BLaER1 (cell line): Measurements from ENCODE around the gene BRD3.
"Not testable (repeated sequence)": the region's sequence is repeated elsewhere in the genome, so short reads cannot be mapped to it uniquely, and the experiment has no call there.

ENCODE experiments used
- H3K27ac ChIP-seq: shearing (Covaris generic); formaldehyde crosslinking; 2 replicates; pipeline ENCODE4 v1.8.1; 2022
- H3K27me3 ChIP-seq: shearing (Covaris generic); formaldehyde crosslinking; 2 replicates; pipeline ENCODE4 v1.8.1; 2022
- H3K36me3 ChIP-seq: shearing (Covaris generic); formaldehyde crosslinking; 2 replicates; pipeline ENCODE4 v1.8.1; 2022
- H3K4me1 ChIP-seq: shearing (Covaris generic); formaldehyde crosslinking; 2 replicates; pipeline ENCODE4 v1.8.1; 2022
- H3K4me2 ChIP-seq: shearing (Covaris generic); formaldehyde crosslinking; 2 replicates; pipeline ENCODE4 v1.8.1; 2022
- H3K4me3 ChIP-seq: shearing (Covaris generic); formaldehyde crosslinking; 2 replicates; pipeline ENCODE4 v1.8.1; 2022
- H3K9ac ChIP-seq: shearing (Covaris generic); formaldehyde crosslinking; 2 replicates; pipeline ENCODE4 v1.8.1; 2022
- H3K9me3 ChIP-seq: shearing (Covaris generic); formaldehyde crosslinking; 2 replicates; pipeline ENCODE4 v1.8.1; 2022
- H4K20me1 ChIP-seq: shearing (Covaris generic); formaldehyde crosslinking; 2 replicates; pipeline ENCODE4 v1.8.1; 2022
- Cebpa-rat ChIP-seq: shearing (Covaris generic); IDR thresholded peaks from 2 replicates; pipeline ENCODE4 v1.8.1; 2022

The BRD3 gene

GRCh38 chr9:133994353-133995011, 73.3 kb downstream of the BRD3 start:
- H3K4me1 ChIP-seq, result peaks cover 41% of the 10 kb centered on the region
- no peaks in the 10 kb centered on the region for H3K9me3 ChIP-seq
- no peak overlapping the region for H3K27ac ChIP-seq
- peak overlapping the region; percentile 100 for H3K4me2 ChIP-seq
- H4K20me1 ChIP-seq, result peaks cover 33% of the 10 kb centered on the region
- H3K27me3 ChIP-seq, result no peaks in the 10 kb centered on the region
- H3K4me3 ChIP-seq, result no peak overlapping the region
- TF ChIP-seq Cebpa-rat, result no peak
- H3K36me3 ChIP-seq, result no peaks in the 10 kb centered on the region
- H3K9ac ChIP-seq, result no peak overlapping the region

- peak overlapping the region; percentile 100 for H3K4me2 ChIP-seq
Measured at GRCh38 chr9:133993635-133994253, 74.1 kb downstream of the BRD3 start.

GRCh38 chr9:133992780-133993634, 74.8 kb downstream of the BRD3 start:
- H3K27me3 ChIP-seq, result no peaks in the 10 kb centered on the region
- TF ChIP-seq Cebpa-rat, result no peak
- peaks cover 48% of the 10 kb centered on the region for H4K20me1 ChIP-seq
- H3K4me3 ChIP-seq, result peak overlapping the region; percentile 94
- peak overlapping the region; percentile 100 for H3K4me2 ChIP-seq
- H3K27ac ChIP-seq, result peak overlapping the region; percentile 92
- peaks cover 55% of the 10 kb centered on the region for H3K4me1 ChIP-seq
- no peaks in the 10 kb centered on the region for H3K36me3 ChIP-seq
- peak overlapping the region; percentile 92 for H3K9ac ChIP-seq
- H3K9me3 ChIP-seq, result no peaks in the 10 kb centered on the region

More at GRCh38 chr9:133993635-133994253, 74.1 kb downstream of the BRD3 start:
- Histone ChIP-seq H3K9ac (peak overlapping the region; percentile 92; the same call in 1 of the 2 replicates), H3K4me1 (peaks cover 48% of the 10 kb centered on the region), H3K27ac (no peak overlapping the region), H3K36me3 (no peaks in the 10 kb centered on the region), H3K27me3 (no peaks in the 10 kb centered on the region), H4K20me1 (peaks cover 41% of the 10 kb centered on the region), H3K9me3 (no peaks in the 10 kb centered on the region), H3K4me3 (peak overlapping the region; percentile 94)
- TF ChIP-seq Cebpa-rat, result no peak

- Histone ChIP-seq H3K4me3 (peak within 1 kb of the TSS; percentile 94), H3K27me3 (no peaks in the 10 kb centered on the region), H3K27ac (peak within 1 kb of the TSS; percentile 92), H3K36me3 (no peaks in the 10 kb centered on the region), H3K4me2 (peak within 1 kb of the TSS; percentile 100), H3K9me3 (no peaks in the 10 kb centered on the region), H4K20me1 (peaks cover 56% of the 10 kb centered on the region), H3K9ac (peak within 1 kb of the TSS; percentile 92), H3K4me1 (peaks cover 63% of the 10 kb centered on the region)
- no peak for TF ChIP-seq Cebpa-rat
Measured at GRCh38 chr9:133991964-133992779, 75.7 kb downstream of the BRD3 start, which contains the start of gene VAV2. Gene VAV2, minus strand, starts transcription at chr9:133992324. Its CDS starts 46 bp downstream, at chr9:133992278.

GRCh38 chr9:133991214-133991921, 76.5 kb downstream of the BRD3 start:
- no peaks in the 10 kb centered on the region for H3K27me3 ChIP-seq
- peak overlapping the region; percentile 92 for H3K9ac ChIP-seq
- peaks cover 65% of the 10 kb centered on the region for H3K4me1 ChIP-seq
- H3K36me3 ChIP-seq, result no peaks in the 10 kb centered on the region
- peak overlapping the region; percentile 94 for H3K4me3 ChIP-seq
- H4K20me1 ChIP-seq, result peaks cover 64% of the 10 kb centered on the region
- TF ChIP-seq Cebpa-rat, result no peak
- peak overlapping the region; percentile 100 for H3K4me2 ChIP-seq
- peak overlapping the region; percentile 92 for H3K27ac ChIP-seq
- no peaks in the 10 kb centered on the region for H3K9me3 ChIP-seq

GRCh38 chr9:133990366-133991213, 77.2 kb downstream of the BRD3 start:
- Histone ChIP-seq H4K20me1 (peaks cover 72% of the 10 kb centered on the region), H3K4me3 (peak overlapping the region; percentile 94), H3K36me3 (no peaks in the 10 kb centered on the region), H3K9ac (peak overlapping the region; percentile 92), H3K9me3 (no peaks in the 10 kb centered on the region), H3K4me1 (peaks cover 71% of the 10 kb centered on the region), H3K27me3 (no peaks in the 10 kb centered on the region), H3K4me2 (peak overlapping the region; percentile 100), H3K27ac (peak overlapping the region; percentile 92; the same call in 1 of the 2 replicates)
- no peak for TF ChIP-seq Cebpa-rat

- Histone ChIP-seq H3K27ac (peak overlapping the region; percentile 92; the same call in 1 of the 2 replicates), H3K4me1 (peaks cover 67% of the 10 kb centered on the region), H3K27me3 (no peaks in the 10 kb centered on the region), H3K4me2 (peak overlapping the region; percentile 100), H4K20me1 (peaks cover 80% of the 10 kb centered on the region), H3K36me3 (no peaks in the 10 kb centered on the region), H3K4me3 (peak overlapping the region; percentile 94), H3K9ac (peak overlapping the region; percentile 92; the same call in 1 of the 2 replicates), H3K9me3 (no peaks in the 10 kb centered on the region)
- TF ChIP-seq Cebpa-rat, result no peak
Measured at GRCh38 chr9:133989625-133990365, 78.0 kb downstream of the BRD3 start.

- not testable (repeated sequence) for H3K36me3 ChIP-seq
Measured at GRCh38 chr9:133988771-133989170, 79.1 kb downstream of the BRD3 start.

More at GRCh38 chr9:133988771-133989170, 79.1 kb downstream of the BRD3 start:
- not testable (repeated sequence) for H3K27ac ChIP-seq, H3K9me3 ChIP-seq, H3K9ac ChIP-seq, H3K27me3 ChIP-seq, H3K4me3 ChIP-seq
- H4K20me1 ChIP-seq, result peaks cover 87% of the 10 kb centered on the region
- H3K4me1 ChIP-seq, result peaks cover 57% of the 10 kb centered on the region
- peak overlapping the region; percentile 100; the same call in 1 of the 2 replicates for H3K4me2 ChIP-seq
